Measurements from ENCODE around the gene EVC2. TPM values are rescaled to one million over a fixed set of nuclear protein-coding genes. Genes with fewer than 3 reads are reported as not detected.

EVC2 gene
- total and polyA plus RNA-seq, 2 donors (not counting 1 experiment from before 2014, with no cell fraction given), result 1.4 to 16.5 TPM

DNA sequence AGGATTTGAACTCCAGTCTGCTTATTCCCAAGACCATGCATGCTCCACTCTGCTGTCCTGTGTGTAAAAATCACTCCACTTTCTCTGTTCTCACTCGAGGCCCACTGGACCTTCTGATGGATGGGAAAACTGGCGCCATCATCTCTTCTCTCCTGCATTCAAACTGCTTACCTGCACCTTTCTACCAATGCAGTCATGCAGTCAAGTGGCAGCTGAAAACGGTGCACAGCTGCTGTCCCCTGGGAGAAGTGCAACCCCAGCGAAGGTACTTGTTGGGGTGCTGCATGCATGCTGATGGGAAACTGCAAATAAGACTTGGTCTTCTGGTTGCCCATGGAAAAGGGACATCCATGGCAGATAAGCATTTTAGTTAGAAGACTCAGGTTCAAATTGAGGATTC lies 147.1 kb downstream of the EVC2 start:
- TF ChIP-seq, protein P1, sequence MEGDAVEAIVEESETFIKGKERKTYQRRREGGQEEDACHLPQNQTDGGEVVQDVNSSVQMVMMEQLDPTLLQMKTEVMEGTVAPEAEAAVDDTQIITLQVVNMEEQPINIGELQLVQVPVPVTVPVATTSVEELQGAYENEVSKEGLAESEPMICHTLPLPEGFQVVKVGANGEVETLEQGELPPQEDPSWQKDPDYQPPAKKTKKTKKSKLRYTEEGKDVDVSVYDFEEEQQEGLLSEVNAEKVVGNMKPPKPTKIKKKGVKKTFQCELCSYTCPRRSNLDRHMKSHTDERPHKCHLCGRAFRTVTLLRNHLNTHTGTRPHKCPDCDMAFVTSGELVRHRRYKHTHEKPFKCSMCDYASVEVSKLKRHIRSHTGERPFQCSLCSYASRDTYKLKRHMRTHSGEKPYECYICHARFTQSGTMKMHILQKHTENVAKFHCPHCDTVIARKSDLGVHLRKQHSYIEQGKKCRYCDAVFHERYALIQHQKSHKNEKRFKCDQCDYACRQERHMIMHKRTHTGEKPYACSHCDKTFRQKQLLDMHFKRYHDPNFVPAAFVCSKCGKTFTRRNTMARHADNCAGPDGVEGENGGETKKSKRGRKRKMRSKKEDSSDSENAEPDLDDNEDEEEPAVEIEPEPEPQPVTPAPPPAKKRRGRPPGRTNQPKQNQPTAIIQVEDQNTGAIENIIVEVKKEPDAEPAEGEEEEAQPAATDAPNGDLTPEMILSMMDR (conservative IDR thresholded peaks at IDR 0.05 in 1 of 2, IDR thresholded peaks at IDR 0.05 in 1 of 2; ENCODE audit: low read depth in 1 of 2, low read length in 2 of 2), result no peak
- TF ChIP-seq EZH2 (IDR thresholded peaks at IDR 0.05; ENCODE audit: low read length, missing control alignments), result no peak
- no peak overlapping the region for H2AFZ ChIP-seq (ENCODE audit: low read length)
- no peaks in the 10 kb centered on the region for H4K20me1 ChIP-seq (ENCODE audit: control insufficient read depth, extremely low read depth, insufficient read depth, low read length)
- H3K9ac ChIP-seq (ENCODE audit: insufficient read depth, low read length), result no peak overlapping the region
- no peak overlapping the region for H3K27ac ChIP-seq (ENCODE audit: insufficient read depth, low read length)
- H3K36me3 ChIP-seq (ENCODE audit: control insufficient read depth, insufficient read depth, low read length), result peaks cover 3% of the 10 kb centered on the region
- H3K27me3 ChIP-seq (ENCODE audit: control insufficient read depth, insufficient read depth, low read length), result no peaks in the 10 kb centered on the region
- H3K4me1 ChIP-seq (ENCODE audit: control insufficient read depth, extremely low read depth, insufficient read depth, low read length), result no peaks in the 10 kb centered on the region
- H3K4me3 ChIP-seq (replicated peaks in 1 of 4; ENCODE audit: control extremely low read depth in 1 of 4, insufficient read depth in 1 of 4, low read depth in 3 of 4, low read length in 4 of 4), result no peak overlapping the region
- no peaks in the 10 kb centered on the region for H3K9me3 ChIP-seq (ENCODE audit: control insufficient read depth, insufficient read depth, low read depth, low read length)
- no peak overlapping the region for H3K4me2 ChIP-seq (ENCODE audit: extremely low read depth, insufficient read depth, low read length)
- no peak for DNase-seq (ENCODE audit: low read depth in 2 of 2)
- no peaks in the 10 kb centered on the region for H3K79me2 ChIP-seq (ENCODE audit: control insufficient read depth, insufficient read depth, low read length)

DNA sequence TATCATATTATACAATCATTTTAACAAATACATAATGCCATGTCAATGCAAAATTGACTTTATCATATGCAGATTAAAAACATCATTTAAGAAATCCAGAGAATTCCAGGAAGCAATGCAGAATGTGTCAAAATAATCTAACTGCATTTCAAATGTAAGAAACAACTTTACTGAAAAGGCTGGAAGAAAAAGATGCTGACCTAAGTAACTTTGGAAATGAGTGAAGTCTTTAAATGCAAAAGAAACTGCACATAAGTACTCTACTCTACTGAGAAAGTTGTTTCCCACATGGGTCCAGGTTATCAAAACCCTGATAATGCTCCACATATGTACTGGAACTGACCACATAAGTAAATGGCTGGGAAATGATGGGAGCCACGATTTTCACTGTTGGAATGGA lies 149.9 kb downstream of the EVC2 start:
- H3K27ac ChIP-seq (ENCODE audit: insufficient read depth, low read length), result no peak overlapping the region
- H3K4me2 ChIP-seq (ENCODE audit: extremely low read depth, insufficient read depth, low read length), result no peak overlapping the region
- H3K79me2 ChIP-seq (ENCODE audit: control insufficient read depth, insufficient read depth, low read length), result no peaks in the 10 kb centered on the region
- no peaks in the 10 kb centered on the region for H3K9me3 ChIP-seq (ENCODE audit: control insufficient read depth, insufficient read depth, low read depth, low read length)
- TF ChIP-seq, protein P1 (conservative IDR thresholded peaks at IDR 0.05 in 1 of 2, IDR thresholded peaks at IDR 0.05 in 1 of 2; ENCODE audit: low read depth in 1 of 2, low read length in 2 of 2), result no peak
- TF ChIP-seq EZH2 (IDR thresholded peaks at IDR 0.05; ENCODE audit: low read length, missing control alignments), result no peak
- peaks cover 2% of the 10 kb centered on the region for H3K36me3 ChIP-seq (ENCODE audit: control insufficient read depth, insufficient read depth, low read length)
- H3K9ac ChIP-seq (ENCODE audit: insufficient read depth, low read length), result no peak overlapping the region
- no peak for DNase-seq (ENCODE audit: low read depth in 2 of 2)
- H2AFZ ChIP-seq (ENCODE audit: low read length), result no peak overlapping the region
- no peak overlapping the region for H3K4me3 ChIP-seq (replicated peaks in 1 of 4; ENCODE audit: control extremely low read depth in 1 of 4, insufficient read depth in 1 of 4, low read depth in 3 of 4, low read length in 4 of 4)
- H4K20me1 ChIP-seq (ENCODE audit: control insufficient read depth, extremely low read depth, insufficient read depth, low read length), result no peaks in the 10 kb centered on the region
- no peaks in the 10 kb centered on the region for H3K4me1 ChIP-seq (ENCODE audit: control insufficient read depth, extremely low read depth, insufficient read depth, low read length)
- no peaks in the 10 kb centered on the region for H3K27me3 ChIP-seq (ENCODE audit: control insufficient read depth, insufficient read depth, low read length)

GRCh38 chr4:5554376-5554775 lies 154.0 kb downstream of the EVC2 start:
- no peaks in the 10 kb centered on the region for H3K4me1 ChIP-seq (ENCODE audit: control insufficient read depth, extremely low read depth, insufficient read depth, low read length)
- no peak overlapping the region for H2AFZ ChIP-seq (ENCODE audit: low read length)
- no peak overlapping the region for H3K27ac ChIP-seq (ENCODE audit: insufficient read depth, low read length)
- no peak for TF ChIP-seq EZH2 (IDR thresholded peaks at IDR 0.05; ENCODE audit: low read length, missing control alignments)
- TF ChIP-seq, protein P1 (conservative IDR thresholded peaks at IDR 0.05 in 1 of 2, IDR thresholded peaks at IDR 0.05 in 1 of 2; ENCODE audit: low read depth in 1 of 2, low read length in 2 of 2), result no peak
- H3K4me3 ChIP-seq (replicated peaks in 1 of 4; ENCODE audit: control extremely low read depth in 1 of 4, insufficient read depth in 1 of 4, low read depth in 3 of 4, low read length in 4 of 4), result no peak overlapping the region
- no peaks in the 10 kb centered on the region for H3K79me2 ChIP-seq (ENCODE audit: control insufficient read depth, insufficient read depth, low read length)
- no peaks in the 10 kb centered on the region for H4K20me1 ChIP-seq (ENCODE audit: control insufficient read depth, extremely low read depth, insufficient read depth, low read length)
- peaks cover 2% of the 10 kb centered on the region for H3K36me3 ChIP-seq (ENCODE audit: control insufficient read depth, insufficient read depth, low read length)
- no peak overlapping the region for H3K4me2 ChIP-seq (ENCODE audit: extremely low read depth, insufficient read depth, low read length)
- no peaks in the 10 kb centered on the region for H3K9me3 ChIP-seq (ENCODE audit: control insufficient read depth, insufficient read depth, low read depth, low read length)
- DNase-seq (ENCODE audit: low read depth in 2 of 2), result no peak
- no peak overlapping the region for H3K9ac ChIP-seq (ENCODE audit: insufficient read depth, low read length)
- no peaks in the 10 kb centered on the region for H3K27me3 ChIP-seq (ENCODE audit: control insufficient read depth, insufficient read depth, low read length)
